ENCODE data around the gene NT5C1A. TPM values are rescaled to one million over a fixed set of nuclear protein-coding genes. Genes with fewer than 3 reads are reported as not detected.

Gene NT5C1A
- total and polyA plus RNA-seq, 7 donors: 0.06 TPM; not detected in 6

DNA sequence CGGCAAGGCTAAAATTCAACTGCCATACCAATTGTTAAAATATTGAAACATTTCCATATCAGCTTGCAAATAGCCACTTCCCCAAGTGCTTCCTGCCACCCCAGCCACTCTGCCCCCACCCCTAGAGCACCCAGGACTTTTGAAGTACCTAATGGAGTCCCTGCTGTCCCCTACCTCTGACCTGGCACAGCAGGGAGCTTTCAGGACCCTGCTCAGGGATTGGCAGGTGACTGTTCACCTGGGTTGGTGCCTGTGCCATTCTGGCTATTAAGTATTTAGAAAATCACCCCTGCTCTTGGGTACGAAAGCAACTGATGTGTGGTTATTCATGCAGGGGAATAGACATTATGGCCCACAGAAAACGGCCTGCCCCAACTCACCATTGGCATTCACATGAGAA, 28.4 kb upstream of the NT5C1A start:
- WGBS, 2 donors: 67 to 90% methylated on average over 3 of the region's 3 CpGs
- H3K4me3 ChIP-seq: no peak overlapping the region
- H3K36me3 ChIP-seq: no peaks in the 10 kb centered on the region
- no peak for DNase-seq
- no peak overlapping the region for H3K27ac ChIP-seq
- H3K4me1 ChIP-seq: peaks cover 0 to 5% (median 2%) of the 10 kb centered on the region in 4 donors
- H3K9me3 ChIP-seq: no peaks in the 10 kb centered on the region
- intact Hi-C loops (cut with DNase I): no loop called here
- TF ChIP-seq, protein P1, sequence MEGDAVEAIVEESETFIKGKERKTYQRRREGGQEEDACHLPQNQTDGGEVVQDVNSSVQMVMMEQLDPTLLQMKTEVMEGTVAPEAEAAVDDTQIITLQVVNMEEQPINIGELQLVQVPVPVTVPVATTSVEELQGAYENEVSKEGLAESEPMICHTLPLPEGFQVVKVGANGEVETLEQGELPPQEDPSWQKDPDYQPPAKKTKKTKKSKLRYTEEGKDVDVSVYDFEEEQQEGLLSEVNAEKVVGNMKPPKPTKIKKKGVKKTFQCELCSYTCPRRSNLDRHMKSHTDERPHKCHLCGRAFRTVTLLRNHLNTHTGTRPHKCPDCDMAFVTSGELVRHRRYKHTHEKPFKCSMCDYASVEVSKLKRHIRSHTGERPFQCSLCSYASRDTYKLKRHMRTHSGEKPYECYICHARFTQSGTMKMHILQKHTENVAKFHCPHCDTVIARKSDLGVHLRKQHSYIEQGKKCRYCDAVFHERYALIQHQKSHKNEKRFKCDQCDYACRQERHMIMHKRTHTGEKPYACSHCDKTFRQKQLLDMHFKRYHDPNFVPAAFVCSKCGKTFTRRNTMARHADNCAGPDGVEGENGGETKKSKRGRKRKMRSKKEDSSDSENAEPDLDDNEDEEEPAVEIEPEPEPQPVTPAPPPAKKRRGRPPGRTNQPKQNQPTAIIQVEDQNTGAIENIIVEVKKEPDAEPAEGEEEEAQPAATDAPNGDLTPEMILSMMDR (IDR thresholded peaks at IDR 0.05): no peak
- TF ChIP-seq POLR2AphosphoS5 (IDR thresholded peaks at IDR 0.05): no peak
- TF ChIP-seq EP300 (IDR thresholded peaks at IDR 0.05): no peak
- TF ChIP-seq POLR2A (IDR thresholded peaks at IDR 0.05): no peak
- no peaks in the 10 kb centered on the region for H3K27me3 ChIP-seq

- TF ChIP-seq POLR2AphosphoS5 (IDR thresholded peaks at IDR 0.05) (no peak), EP300 (IDR thresholded peaks at IDR 0.05) (no peak), POLR2A (IDR thresholded peaks at IDR 0.05) (no peak)
- TF ChIP-seq, protein P1 (IDR thresholded peaks at IDR 0.05): no peak
- no peaks in the 10 kb centered on the region for H3K27me3 ChIP-seq
- peaks cover 0 to 5% (median 2%) of the 10 kb centered on the region in 4 donors for H3K4me1 ChIP-seq
- H3K36me3 ChIP-seq: no peaks in the 10 kb centered on the region
- no peak overlapping the region for H3K4me3 ChIP-seq
- DNase-seq: no peak
- 87 to 94% methylated on average over 3 of the region's 3 CpGs for WGBS, 2 donors
- intact Hi-C loops (cut with DNase I): no loop called here
- no peaks in the 10 kb centered on the region for H3K9me3 ChIP-seq
- no peak overlapping the region for H3K27ac ChIP-seq
Observed at GRCh38 chr1:39699419-39699818, 27.5 kb upstream of the NT5C1A start.

- Histone ChIP-seq H3K9me3 (no peaks in the 10 kb centered on the region), H3K4me3 (no peak overlapping the region), H3K27ac (no peak overlapping the region), H3K36me3 (no peaks in the 10 kb centered on the region), H3K27me3 (no peaks in the 10 kb centered on the region), H3K4me1 (peaks cover 0 to 5% (median 2%) of the 10 kb centered on the region in 4 donors)
- intact Hi-C loops (cut with DNase I): no loop called here
- 88 to 92% methylated on average over 4 of the region's 4 CpGs for WGBS, 2 donors
- DNase-seq: no peak
- TF ChIP-seq, protein P1 (IDR thresholded peaks at IDR 0.05): no peak
- no peak for TF ChIP-seq EP300 (IDR thresholded peaks at IDR 0.05)
- TF ChIP-seq POLR2AphosphoS5 (IDR thresholded peaks at IDR 0.05): no peak
- TF ChIP-seq POLR2A (IDR thresholded peaks at IDR 0.05): no peak
Observed at GRCh38 chr1:39698568-39698967, 26.7 kb upstream of the NT5C1A start.

GRCh38 chr1:39696448-39696847, 24.5 kb upstream of the NT5C1A start:
- Histone ChIP-seq H3K27me3 (peaks cover 18 to 20% (median 18%) of the 10 kb centered on the region in 3 donors), H3K36me3 (no peaks in the 10 kb centered on the region), H3K4me3 (no peak overlapping the region), H3K4me1 (peaks cover 0 to 18% (median 14%) of the 10 kb centered on the region in 4 donors), H3K9me3 (no peaks in the 10 kb centered on the region), H3K27ac (no peak overlapping the region)
- TF ChIP-seq EP300 (IDR thresholded peaks at IDR 0.05): no peak
- TF ChIP-seq POLR2A (IDR thresholded peaks at IDR 0.05): no peak
- no peak for TF ChIP-seq POLR2AphosphoS5 (IDR thresholded peaks at IDR 0.05)
- TF ChIP-seq, protein P1 (IDR thresholded peaks at IDR 0.05): no peak
- DNase-seq: no peak
- intact Hi-C loops (cut with DNase I): no loop called here
- WGBS, 2 donors: 43 to 47% methylated on average over 1 of the region's 1 CpG

DNA sequence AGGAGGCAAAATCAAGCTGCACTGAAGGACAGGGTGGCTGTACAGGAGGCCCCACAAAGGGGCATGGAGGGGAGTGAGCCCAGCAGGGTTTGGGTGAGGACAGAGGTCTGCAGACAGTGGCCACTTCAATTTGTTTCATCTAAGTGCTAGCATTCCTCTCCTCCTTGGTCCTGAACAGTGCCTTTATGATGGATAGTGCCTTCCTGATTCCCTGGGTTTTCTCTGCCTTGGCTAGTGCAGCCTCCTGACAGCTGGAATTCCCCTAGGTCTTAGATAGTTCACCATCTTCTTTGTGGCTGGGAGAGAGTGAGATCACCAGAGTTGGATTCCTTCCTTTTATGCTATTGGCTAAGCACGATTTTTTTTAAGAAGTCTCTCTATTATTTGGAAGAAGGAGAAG, 23.1 kb upstream of the NT5C1A start:
- peaks cover 30 to 34% (median 32%) of the 10 kb centered on the region in 3 donors for H3K27me3 ChIP-seq
- no peak overlapping the region for H3K27ac ChIP-seq
- intact Hi-C loops (cut with DNase I): no loop called here
- no peaks in the 10 kb centered on the region for H3K9me3 ChIP-seq
- DNase-seq: no peak
- H3K4me3 ChIP-seq: no peak overlapping the region
- WGBS, 2 donors: 19% methylated on average over 1 of the region's 1 CpG
- peaks cover 0 to 21% (median 18%) of the 10 kb centered on the region in 4 donors for H3K4me1 ChIP-seq
- no peak for TF ChIP-seq POLR2AphosphoS5 (IDR thresholded peaks at IDR 0.05)
- TF ChIP-seq, protein P1 (IDR thresholded peaks at IDR 0.05): no peak
- no peak for TF ChIP-seq EP300 (IDR thresholded peaks at IDR 0.05)
- TF ChIP-seq POLR2A (IDR thresholded peaks at IDR 0.05): no peak
- no peaks in the 10 kb centered on the region for H3K36me3 ChIP-seq

Measured in sigmoid colon (tissue), 7 donors.